ENCODE measurements around the gene SPIN2B. TPM values are rescaled to one million over a fixed set of nuclear protein-coding genes. Genes with fewer than 3 reads are reported as not detected.
A peak's percentile ranks its signal among the peaks of the same experiment; 100 is the strongest.
"Not testable (repeated sequence)": the region's sequence is repeated elsewhere in the genome, so short reads cannot be mapped to it uniquely, and the experiment has no call there.

The SPIN2B gene
- total RNA-seq, 2 experiments from 2014 or later: 6.1 to 7.0 TPM

- Mint-ChIP-seq H3K27ac (no peak overlapping the region), H3K36me3 (ENCODE audit: low read depth) (no peaks in the 10 kb centered on the region), H3K27me3 (no peaks in the 10 kb centered on the region), H3K4me3 (no peak overlapping the region), H3K9me3 (ENCODE audit: low read depth) (no peaks in the 10 kb centered on the region), H3K4me1 (no peaks in the 10 kb centered on the region)
- ATAC-seq (no peak), DNase-seq (no peak)
- intact Hi-C loops (cut with DNase I, micrococcal nuclease): no loop called here
- ChIA-PET POLR2A (no interaction called here), CTCF (no interaction called here)
Observed at GRCh38 chrX:57132046-57132445, 10.7 kb upstream of the SPIN2B start.

DNA sequence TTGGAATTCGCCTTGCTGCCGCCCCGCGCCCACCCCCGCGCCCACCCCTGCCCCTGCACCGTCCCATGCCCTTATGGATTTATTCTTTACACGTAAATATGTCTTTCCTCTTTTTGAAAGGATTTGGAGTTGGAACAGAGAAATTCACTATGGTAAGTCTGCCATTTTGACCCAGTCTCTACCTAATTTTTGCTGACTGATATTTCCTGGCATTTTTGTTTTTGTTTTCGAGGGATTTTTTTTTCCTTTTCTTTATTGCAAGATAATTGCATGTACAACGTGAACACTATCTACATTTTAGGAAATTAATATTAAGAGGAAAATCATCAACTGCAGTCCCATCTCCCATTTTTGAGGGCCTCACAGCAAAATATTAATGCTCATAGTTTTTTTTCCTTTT lies 468 bp upstream of the SPIN2B start:
- ATAC-seq: no peak
- intact Hi-C loops (cut with DNase I, micrococcal nuclease): loop anchor here in 1 of 2 experiments (1.0 to 5.0 kb wide), 3 partner anchors 130 to 310 kb away; partner anchors contain the start of gene FAAH2

DNA sequence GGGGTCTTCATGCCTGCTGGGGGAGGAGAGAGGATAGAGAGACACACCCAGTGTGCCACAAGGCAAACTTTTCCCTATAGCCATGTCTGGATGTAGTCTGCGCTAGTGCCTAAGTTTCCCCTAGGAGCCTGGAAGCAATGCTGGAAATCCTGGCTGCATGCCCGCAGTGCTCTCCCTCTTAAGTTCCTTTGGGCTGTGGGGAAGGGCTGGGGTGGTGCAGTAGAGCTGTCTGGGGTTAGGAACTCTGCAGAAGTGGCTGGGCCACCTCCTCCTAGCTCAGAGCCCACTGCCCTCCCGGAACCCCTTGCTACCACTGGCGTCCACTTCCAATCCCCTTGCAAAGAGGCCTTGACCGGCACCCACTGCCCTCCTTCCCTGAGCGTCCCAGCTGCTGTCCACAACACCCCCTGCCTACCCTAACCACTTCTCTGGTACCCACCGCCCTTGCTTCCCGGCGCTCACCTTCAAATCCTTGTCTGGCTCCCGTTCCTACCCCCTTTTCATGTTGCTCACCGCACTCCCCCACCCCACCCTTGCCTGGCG lies 658 bp downstream of the SPIN2B start:
- Mint-ChIP-seq H3K4me3 (peak overlapping the region; percentile 85), H3K4me1 (peaks cover 10% of the 10 kb centered on the region), H3K36me3 (ENCODE audit: low read depth) (peaks cover 12% of the 10 kb centered on the region), H3K27ac (peak overlapping the region; percentile 90)
- CTCF ChIA-PET; H3K27me3 Mint-ChIP-seq; ATAC-seq; H3K9me3 Mint-ChIP-seq (ENCODE audit: low read depth): not testable (repeated sequence)
- intact Hi-C loops (cut with DNase I, micrococcal nuclease): loop anchor here in 1 of 2 experiments (1.0 to 5.0 kb wide), 3 partner anchors 128 to 308 kb away; partner anchors contain the start of gene FAAH2
- peak; percentile 4 for DNase-seq
- POLR2A ChIA-PET: interaction anchor here (0.6 kb wide), 1 partner anchor 384 kb away, joined by 3 read pairs; no protein-coding TSS in a partner anchor

More for the DNA sequence above, 468 bp upstream of the SPIN2B start:
- peak overlapping the region; percentile 85 for H3K4me3 Mint-ChIP-seq
- H3K27ac Mint-ChIP-seq: peak overlapping the region; percentile 90
- ChIA-PET CTCF (interaction anchor here (0.7 kb wide), 1 partner anchor 1473 kb away, joined by 3 read pairs; no protein-coding TSS in a partner anchor), POLR2A (no interaction called here)
- peaks cover 10% of the 10 kb centered on the region for H3K4me1 Mint-ChIP-seq
- H3K9me3 Mint-ChIP-seq (ENCODE audit: low read depth): no peaks in the 10 kb centered on the region
- no peak for DNase-seq
- H3K36me3 Mint-ChIP-seq (ENCODE audit: low read depth): peaks cover 2% of the 10 kb centered on the region
- H3K27me3 Mint-ChIP-seq: no peaks in the 10 kb centered on the region

- intact Hi-C loops (cut with DNase I, micrococcal nuclease): no loop called here
- DNase-seq (no peak), ATAC-seq (no peak)
- peaks cover 13% of the 10 kb centered on the region for H3K36me3 Mint-ChIP-seq (ENCODE audit: low read depth)
- no peaks in the 10 kb centered on the region for H3K27me3 Mint-ChIP-seq
- ChIA-PET CTCF (no interaction called here), POLR2A (no interaction called here)
- H3K4me1 Mint-ChIP-seq: peaks cover 6% of the 10 kb centered on the region
- H3K9me3 Mint-ChIP-seq (ENCODE audit: low read depth): no peaks in the 10 kb centered on the region
- H3K27ac Mint-ChIP-seq: peak overlapping the region; percentile 5
- H3K4me3 Mint-ChIP-seq: no peak overlapping the region
Observed at GRCh38 chrX:57119416-57119815, 1.9 kb downstream of the SPIN2B start.

DNA sequence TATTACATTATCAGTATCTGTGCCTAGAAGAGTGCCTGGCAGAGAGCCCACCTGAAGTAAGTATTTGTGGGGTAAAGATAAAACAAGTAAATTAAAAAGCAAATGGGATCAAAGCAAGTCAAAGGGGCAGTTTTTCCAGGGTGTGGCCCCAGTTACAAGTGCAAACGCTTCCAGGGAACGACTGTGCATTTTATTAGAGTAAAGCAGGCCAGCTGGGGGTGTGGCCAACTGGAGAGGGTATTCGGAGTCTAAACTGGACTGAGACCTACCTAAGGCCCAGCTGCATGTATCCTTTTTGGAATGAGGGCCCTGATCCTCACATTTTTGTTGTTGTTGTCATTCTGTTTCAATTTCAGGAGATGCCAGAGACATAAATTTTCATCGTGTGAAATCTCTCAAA lies 3.8 kb downstream of the SPIN2B start:
- POLR2A ChIA-PET; ATAC-seq; H3K9me3 Mint-ChIP-seq (ENCODE audit: low read depth); intact Hi-C loops (cut with DNase I, micrococcal nuclease); H3K4me1 Mint-ChIP-seq; H3K4me3 Mint-ChIP-seq; CTCF ChIA-PET; H3K27me3 Mint-ChIP-seq; DNase-seq; H3K27ac Mint-ChIP-seq: not testable (repeated sequence)
- peaks cover 15% of the 10 kb centered on the region for H3K36me3 Mint-ChIP-seq (ENCODE audit: low read depth)

GRCh38 chrX:57104921-57105398 lies 16.4 kb downstream of the SPIN2B start:
- H3K27me3 Mint-ChIP-seq: no peaks in the 10 kb centered on the region
- H3K36me3 Mint-ChIP-seq (ENCODE audit: low read depth): peaks cover 35% of the 10 kb centered on the region
- ChIA-PET POLR2A (no interaction called here), CTCF (no interaction called here)
- H3K4me1 Mint-ChIP-seq: peaks cover 2% of the 10 kb centered on the region
- H3K27ac Mint-ChIP-seq: no peak overlapping the region
- peaks cover 3% of the 10 kb centered on the region for H3K9me3 Mint-ChIP-seq (ENCODE audit: low read depth)
- intact Hi-C loops (cut with DNase I, micrococcal nuclease): no loop called here
- no peak overlapping the region for H3K4me3 Mint-ChIP-seq
- ATAC-seq: no peak
- no peak for DNase-seq

DNA sequence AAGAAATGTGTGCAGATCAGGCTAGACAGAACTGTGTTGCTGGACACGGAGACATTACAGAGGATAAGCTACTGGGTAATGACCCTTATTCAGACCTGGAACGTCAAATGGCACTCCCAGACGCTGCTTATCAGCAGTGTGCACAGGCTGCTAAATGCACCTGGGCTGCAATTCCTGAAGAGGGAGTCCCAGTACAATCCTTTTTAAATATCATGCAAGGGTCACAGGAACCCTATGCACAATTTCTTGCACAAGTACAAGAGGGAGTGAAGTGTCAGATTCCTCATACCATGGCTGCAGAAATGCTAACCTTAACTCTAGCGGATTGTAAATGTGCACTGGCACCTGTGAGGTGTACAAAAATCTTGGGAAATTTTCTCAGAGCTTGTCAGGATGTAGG lies 16.9 kb downstream of the SPIN2B start:
- Mint-ChIP-seq H3K36me3 (ENCODE audit: low read depth) (peaks cover 36% of the 10 kb centered on the region), H3K27me3 (no peaks in the 10 kb centered on the region), H3K27ac (no peak overlapping the region), H3K9me3 (ENCODE audit: low read depth) (peaks cover 3% of the 10 kb centered on the region), H3K4me1 (peaks cover 2% of the 10 kb centered on the region), H3K4me3 (no peak overlapping the region)
- DNase-seq (no peak), ATAC-seq (no peak)
- CTCF ChIA-PET: no interaction called here
- intact Hi-C loops (cut with DNase I, micrococcal nuclease): no loop called here
- POLR2A ChIA-PET: no interaction called here

DNA sequence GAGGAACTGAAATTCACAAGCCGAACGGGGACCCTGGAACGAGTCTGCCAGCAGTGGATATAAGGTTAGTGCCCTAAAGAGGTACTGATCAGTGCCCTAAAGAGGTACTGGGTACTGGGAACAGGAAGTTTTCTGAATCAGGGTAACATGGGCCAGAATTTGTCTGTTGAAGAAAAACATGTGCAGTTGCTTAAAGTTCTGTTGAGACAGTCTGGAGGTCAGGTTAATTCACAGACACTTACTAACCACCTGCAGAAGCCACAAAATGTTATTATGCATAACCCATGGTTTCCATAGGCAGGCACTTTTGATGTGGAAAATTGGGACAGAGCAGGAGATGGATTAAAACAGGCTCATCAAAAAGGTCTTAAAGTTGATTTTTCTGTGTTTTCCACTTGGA lies 17.9 kb downstream of the SPIN2B start:
- CTCF ChIA-PET: interaction anchor here (0.6 kb wide), 1 partner anchor 735 kb away, joined by 3 read pairs; no protein-coding TSS in a partner anchor
- no peaks in the 10 kb centered on the region for H3K27me3 Mint-ChIP-seq
- peaks cover 39% of the 10 kb centered on the region for H3K36me3 Mint-ChIP-seq (ENCODE audit: low read depth)
- POLR2A ChIA-PET: no interaction called here
- H3K9me3 Mint-ChIP-seq (ENCODE audit: low read depth): peaks cover 6% of the 10 kb centered on the region
- DNase-seq: no peak
- no peak overlapping the region for H3K27ac Mint-ChIP-seq
- intact Hi-C loops (cut with DNase I, micrococcal nuclease): no loop called here
- no peak for ATAC-seq
- no peak overlapping the region for H3K4me3 Mint-ChIP-seq
- peaks cover 2% of the 10 kb centered on the region for H3K4me1 Mint-ChIP-seq

DNA sequence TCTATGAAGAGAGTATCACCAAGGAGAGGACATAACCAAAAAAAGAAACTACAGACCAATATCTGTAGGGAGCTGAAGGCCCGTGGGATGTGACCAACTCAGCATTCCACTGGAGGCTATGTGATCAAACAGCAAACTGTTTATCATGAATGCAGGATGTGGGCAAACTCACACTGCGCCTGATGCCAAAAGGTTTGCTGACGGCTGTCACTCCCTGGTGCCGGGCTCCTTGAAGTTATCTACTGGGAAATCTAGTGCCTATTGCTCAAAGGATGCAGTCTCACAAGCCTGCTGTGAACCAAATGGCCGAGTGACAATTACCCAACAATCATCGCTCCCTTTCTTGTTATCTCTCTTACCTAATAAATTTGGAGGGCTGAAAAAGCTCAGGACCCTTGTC lies 18.4 kb downstream of the SPIN2B start:
- DNase-seq: peak; percentile 3
- H3K27ac Mint-ChIP-seq; H3K4me1 Mint-ChIP-seq; H3K4me3 Mint-ChIP-seq; intact Hi-C loops (cut with DNase I, micrococcal nuclease); ATAC-seq; POLR2A ChIA-PET; H3K9me3 Mint-ChIP-seq (ENCODE audit: low read depth); H3K27me3 Mint-ChIP-seq: not testable (repeated sequence)
- CTCF ChIA-PET: interaction anchor here (0.6 kb wide), 1 partner anchor 735 kb away, joined by 3 read pairs; no protein-coding TSS in a partner anchor
- H3K36me3 Mint-ChIP-seq (ENCODE audit: low read depth): peaks cover 42% of the 10 kb centered on the region

DNA sequence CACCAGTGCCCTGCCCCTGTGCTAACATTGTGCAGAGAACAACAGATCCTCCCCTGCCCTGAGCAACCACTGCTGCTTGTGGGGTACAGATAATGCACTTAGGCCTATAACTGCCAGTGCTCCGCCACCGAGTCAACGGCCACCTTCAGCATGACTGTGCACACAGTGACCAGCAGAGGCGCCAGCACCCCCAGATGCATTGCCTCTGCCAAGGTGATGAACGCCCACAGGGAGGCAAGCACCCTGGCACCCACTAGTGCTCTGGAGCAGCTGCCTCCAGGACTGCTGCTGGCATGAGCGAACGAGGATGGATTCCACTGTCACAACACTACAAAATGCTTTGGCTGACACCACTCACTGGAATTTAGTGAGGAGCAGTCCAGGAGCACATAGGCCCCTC lies 38.2 kb downstream of the SPIN2B start:
- H3K27me3 Mint-ChIP-seq: no peaks in the 10 kb centered on the region
- ATAC-seq (no peak), DNase-seq (no peak)
- intact Hi-C loops (cut with DNase I, micrococcal nuclease): no loop called here
- no peaks in the 10 kb centered on the region for H3K4me1 Mint-ChIP-seq
- no peak overlapping the region for H3K4me3 Mint-ChIP-seq
- H3K9me3 Mint-ChIP-seq (ENCODE audit: low read depth): peaks cover 9% of the 10 kb centered on the region
- no peak overlapping the region for H3K27ac Mint-ChIP-seq
- POLR2A ChIA-PET: no interaction called here
- CTCF ChIA-PET: no interaction called here
- H3K36me3 Mint-ChIP-seq (ENCODE audit: low read depth): peaks cover 43% of the 10 kb centered on the region

DNA sequence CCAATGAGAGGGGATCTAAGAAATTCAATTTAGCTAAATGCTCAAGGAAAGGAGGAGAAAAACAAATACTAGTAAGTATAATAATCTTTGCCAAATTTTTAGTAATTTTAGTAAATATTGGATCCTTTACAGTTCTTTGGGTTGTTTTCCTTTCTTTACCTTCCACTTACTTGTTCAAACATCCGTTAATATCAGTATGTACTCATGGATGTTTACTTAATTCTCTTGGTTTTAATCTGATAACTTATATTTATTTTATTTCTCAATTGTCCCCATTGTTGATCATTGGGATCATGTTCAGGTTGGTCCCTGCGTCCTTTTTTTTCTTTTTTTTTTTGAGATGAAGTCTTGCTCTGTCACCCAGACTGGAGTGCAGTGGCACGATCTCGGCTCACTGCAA lies 46.9 kb downstream of the SPIN2B start:
- Mint-ChIP-seq H3K9me3 (ENCODE audit: low read depth) (no peaks in the 10 kb centered on the region), H3K4me1 (no peaks in the 10 kb centered on the region), H3K36me3 (ENCODE audit: low read depth) (peaks cover 4% of the 10 kb centered on the region), H3K27me3 (no peaks in the 10 kb centered on the region), H3K27ac (no peak overlapping the region), H3K4me3 (no peak overlapping the region)
- CTCF ChIA-PET: no interaction called here
- DNase-seq (no peak), ATAC-seq (no peak)
- intact Hi-C loops (cut with DNase I, micrococcal nuclease): no loop called here
- POLR2A ChIA-PET: no interaction called here

GRCh38 chrX:57070185-57070984 lies 51.0 kb downstream of the SPIN2B start:
- DNase-seq: no peak
- intact Hi-C loops (cut with DNase I, micrococcal nuclease): no loop called here
- H3K4me3 Mint-ChIP-seq: no peak overlapping the region
- no peaks in the 10 kb centered on the region for H3K9me3 Mint-ChIP-seq (ENCODE audit: low read depth)
- H3K4me1 Mint-ChIP-seq: no peaks in the 10 kb centered on the region
- ChIA-PET POLR2A (no interaction called here), CTCF (no interaction called here)
- no peak overlapping the region for H3K27ac Mint-ChIP-seq
- ATAC-seq: no peak
- no peaks in the 10 kb centered on the region for H3K36me3 Mint-ChIP-seq (ENCODE audit: low read depth)
- H3K27me3 Mint-ChIP-seq: no peaks in the 10 kb centered on the region
